ENCODE data around the gene IRF2BPL. TPM values are rescaled to one million over a fixed set of nuclear protein-coding genes. Genes with fewer than 3 reads are reported as not detected.

IRF2BPL gene
- total and polyA plus RNA-seq, 4 donors: 9.3 to 52.4 (median 38.6) TPM

GRCh38 chr14:77040741-77041653 is 12.5 kb upstream of the IRF2BPL start:
- Histone ChIP-seq H3K9me3 (ENCODE audit: control insufficient read depth in 4 of 4, insufficient read depth in 3 of 4, low read length in 3 of 4) (no peaks in the 10 kb centered on the region), H3K4me3 (no peak overlapping the region), H3K9ac (ENCODE audit: insufficient read depth in 1 of 2, low read length in 2 of 2) (peak overlapping the region; percentile 51 to 82), H3K27me3 (ENCODE audit: control insufficient read depth in 3 of 3, insufficient read depth in 3 of 3, low read length in 2 of 3) (no peaks in the 10 kb centered on the region), H3K36me3 (ENCODE audit: control insufficient read depth in 4 of 4, insufficient read depth in 4 of 4, low read length in 4 of 4) (no peaks in the 10 kb centered on the region), H3K4me1 (ENCODE audit: control insufficient read depth in 5 of 5, insufficient read depth in 5 of 5, low read length in 5 of 5) (peaks cover 35 to 95% (median 82%) of the 10 kb centered on the region in 5 donors), H3K27ac (ENCODE audit: low read depth in 1 of 2, low read length in 1 of 2) (peak overlapping the region; percentile 89 to 98)
- DNase-seq (peak; percentile 80 to 94 (median 94)), ATAC-seq (ENCODE audit: insufficient read depth, low FRiP score) (peak; percentile 6)
- TF ChIP-seq, protein P1, sequence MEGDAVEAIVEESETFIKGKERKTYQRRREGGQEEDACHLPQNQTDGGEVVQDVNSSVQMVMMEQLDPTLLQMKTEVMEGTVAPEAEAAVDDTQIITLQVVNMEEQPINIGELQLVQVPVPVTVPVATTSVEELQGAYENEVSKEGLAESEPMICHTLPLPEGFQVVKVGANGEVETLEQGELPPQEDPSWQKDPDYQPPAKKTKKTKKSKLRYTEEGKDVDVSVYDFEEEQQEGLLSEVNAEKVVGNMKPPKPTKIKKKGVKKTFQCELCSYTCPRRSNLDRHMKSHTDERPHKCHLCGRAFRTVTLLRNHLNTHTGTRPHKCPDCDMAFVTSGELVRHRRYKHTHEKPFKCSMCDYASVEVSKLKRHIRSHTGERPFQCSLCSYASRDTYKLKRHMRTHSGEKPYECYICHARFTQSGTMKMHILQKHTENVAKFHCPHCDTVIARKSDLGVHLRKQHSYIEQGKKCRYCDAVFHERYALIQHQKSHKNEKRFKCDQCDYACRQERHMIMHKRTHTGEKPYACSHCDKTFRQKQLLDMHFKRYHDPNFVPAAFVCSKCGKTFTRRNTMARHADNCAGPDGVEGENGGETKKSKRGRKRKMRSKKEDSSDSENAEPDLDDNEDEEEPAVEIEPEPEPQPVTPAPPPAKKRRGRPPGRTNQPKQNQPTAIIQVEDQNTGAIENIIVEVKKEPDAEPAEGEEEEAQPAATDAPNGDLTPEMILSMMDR (IDR thresholded peaks at IDR 0.05; ENCODE audit: control extremely low read depth, extremely low read depth): no peak
- 19 to 23% methylated on average over 23 of the region's 23 CpGs for WGBS, 2 donors

- H3K4me3 ChIP-seq: no peak overlapping the region
- peak overlapping the region; percentile 51 to 90 for H3K9ac ChIP-seq (ENCODE audit: insufficient read depth in 1 of 2, low read length in 2 of 2)
- DNase-seq (peak; percentile 100), ATAC-seq (ENCODE audit: insufficient read depth, low FRiP score) (peak; percentile 77)
- H3K27me3 ChIP-seq (ENCODE audit: control insufficient read depth in 3 of 3, insufficient read depth in 3 of 3, low read length in 2 of 3): no peaks in the 10 kb centered on the region
- H3K4me1 ChIP-seq (ENCODE audit: control insufficient read depth in 5 of 5, insufficient read depth in 5 of 5, low read length in 5 of 5): peaks cover 31 to 87% (median 77%) of the 10 kb centered on the region in 5 donors
- H3K27ac ChIP-seq (ENCODE audit: low read depth in 1 of 2, low read length in 1 of 2): peak overlapping the region; percentile 98
- H3K9me3 ChIP-seq (ENCODE audit: control insufficient read depth in 4 of 4, insufficient read depth in 3 of 4, low read length in 3 of 4): no peaks in the 10 kb centered on the region
- no peaks in the 10 kb centered on the region for H3K36me3 ChIP-seq (ENCODE audit: control insufficient read depth in 4 of 4, insufficient read depth in 4 of 4, low read length in 4 of 4)
- TF ChIP-seq, protein P1 (IDR thresholded peaks at IDR 0.05; ENCODE audit: control extremely low read depth, extremely low read depth): no peak
- WGBS, 2 donors: 0 to 1% methylated on average over 26 of the region's 26 CpGs
Measured at GRCh38 chr14:77040059-77040740, 11.7 kb upstream of the IRF2BPL start.

DNA sequence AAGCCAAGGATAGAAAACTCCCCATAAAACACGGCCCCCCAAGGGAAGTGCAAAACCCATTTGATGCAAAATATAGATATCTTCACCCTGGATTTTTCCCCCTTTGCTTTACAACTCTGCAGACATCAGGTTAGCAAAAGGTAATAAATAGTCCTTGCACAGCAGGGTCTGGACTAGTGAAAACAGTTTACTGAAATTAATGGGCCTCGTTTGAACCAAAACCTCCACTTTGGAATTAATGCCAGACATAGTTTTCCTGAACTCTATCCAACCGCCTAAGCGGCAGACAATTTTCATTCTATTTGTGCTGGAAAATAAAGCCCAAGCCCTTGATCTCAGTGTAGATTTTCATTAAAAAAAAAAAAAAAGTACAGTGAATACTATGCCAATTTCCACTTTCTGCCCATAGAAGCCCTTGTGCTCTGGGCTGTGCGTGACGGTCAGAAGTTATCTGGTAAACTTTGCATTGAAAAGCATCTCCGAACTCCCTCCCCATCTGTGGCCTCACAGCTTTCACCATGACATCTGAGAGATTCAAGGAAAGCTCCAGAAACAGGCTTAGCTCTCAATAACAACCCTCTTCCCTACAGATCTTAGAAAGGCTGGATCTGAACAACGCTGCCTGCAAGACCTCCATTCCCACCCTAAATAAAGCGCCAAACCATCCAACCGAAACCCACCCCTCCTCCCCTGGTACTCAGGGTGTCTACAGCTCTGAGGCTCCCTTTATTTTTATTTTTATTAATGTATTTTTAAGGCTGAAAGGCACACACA is 11.0 kb upstream of the IRF2BPL start:
- 13 to 26% methylated on average over 10 of the region's 10 CpGs for WGBS, 2 donors
- no peaks in the 10 kb centered on the region for H3K36me3 ChIP-seq (ENCODE audit: control insufficient read depth in 4 of 4, insufficient read depth in 4 of 4, low read length in 4 of 4)
- peak; percentile 57 to 86 (median 86) for DNase-seq
- H3K9ac ChIP-seq (ENCODE audit: insufficient read depth in 1 of 2, low read length in 2 of 2): peak overlapping the region in 1 of 2 donors; percentile 90
- no peak for ATAC-seq (ENCODE audit: insufficient read depth, low FRiP score)
- no peak overlapping the region for H3K4me3 ChIP-seq
- no peaks in the 10 kb centered on the region for H3K27me3 ChIP-seq (ENCODE audit: control insufficient read depth in 3 of 3, insufficient read depth in 3 of 3, low read length in 2 of 3)
- peaks cover 31 to 82% (median 72%) of the 10 kb centered on the region in 5 donors for H3K4me1 ChIP-seq (ENCODE audit: control insufficient read depth in 5 of 5, insufficient read depth in 5 of 5, low read length in 5 of 5)
- TF ChIP-seq, protein P1 (IDR thresholded peaks at IDR 0.05; ENCODE audit: control extremely low read depth, extremely low read depth): no peak
- H3K27ac ChIP-seq (ENCODE audit: low read depth in 1 of 2, low read length in 1 of 2): peak overlapping the region; percentile 96 to 98
- H3K9me3 ChIP-seq (ENCODE audit: control insufficient read depth in 4 of 4, insufficient read depth in 3 of 4, low read length in 3 of 4): no peaks in the 10 kb centered on the region
